HEK293 (cell line): ENCODE data around the gene CELSR3.

Experiments used
- BCL11B ChIP-seq: fragments of 450-650 bp; formaldehyde crosslinking; IDR thresholded peaks from 2 replicates; pipeline ENCODE4 v1.5.1; 2016; ENCODE audit warnings: low read depth, missing biosample characterization, missing genetic modification characterization
- EGR2 ChIP-seq: fragments of 450-650 bp; formaldehyde crosslinking; IDR thresholded peaks from 2 replicates; pipeline ENCODE4 v1.5.1; 2016; ENCODE audit warnings: low read depth, missing biosample characterization, missing genetic modification characterization
- GLIS2 ChIP-seq: fragments of 450-650 bp; formaldehyde crosslinking; IDR thresholded peaks from 2 replicates; pipeline ENCODE4 v1.5.1; 2016; ENCODE audit warnings: missing biosample characterization, missing genetic modification characterization
- HOXC10 ChIP-seq: sonication (generic); formaldehyde crosslinking; IDR thresholded peaks from 2 replicates; pipeline ENCODE4 v1.8.1; 2023; ENCODE audit warnings: mild to moderate bottlenecking, missing genetic modification reagents
- SP7 ChIP-seq: fragments of 450-650 bp; formaldehyde crosslinking; IDR thresholded peaks from 2 replicates; pipeline ENCODE4 v1.5.1; 2016; ENCODE audit warnings: missing biosample characterization, missing genetic modification characterization
- ZFP3 ChIP-seq: fragments of 450-650 bp; formaldehyde crosslinking; IDR thresholded peaks from 2 replicates; pipeline ENCODE4 v1.5.1; 2016; ENCODE audit warnings: low read depth, missing biosample characterization, missing genetic modification characterization
- ZIC2 ChIP-seq: fragments of 450-650 bp; formaldehyde crosslinking; IDR thresholded peaks from 2 replicates; pipeline ENCODE4 v1.5.1; 2016; ENCODE audit warnings: missing biosample characterization, missing genetic modification characterization
- ZNF155 ChIP-seq: fragments of 450-650 bp; formaldehyde crosslinking; IDR thresholded peaks from 2 replicates; pipeline ENCODE4 v1.5.1; 2016; ENCODE audit warnings: missing biosample characterization, missing genetic modification characterization
- ZNF19 ChIP-seq: fragments of 450-650 bp; formaldehyde crosslinking; IDR thresholded peaks from 2 replicates; pipeline ENCODE4; 2016; ENCODE audit warnings: missing biosample characterization, missing genetic modification characterization, low read depth
- ZNF2 ChIP-seq: fragments of 450-650 bp; formaldehyde crosslinking; IDR thresholded peaks from 2 replicates; pipeline ENCODE4 v1.5.1; 2016; ENCODE audit warnings: missing biosample characterization, missing genetic modification characterization
- ZNF266 ChIP-seq: fragments of 450-650 bp; formaldehyde crosslinking; IDR thresholded peaks from 2 replicates; pipeline ENCODE4 v1.5.1; 2016; ENCODE audit warnings: missing biosample characterization, missing genetic modification characterization, low read depth
- ZNF350 ChIP-seq: fragments of 450-650 bp; formaldehyde crosslinking; IDR thresholded peaks from 2 replicates; pipeline ENCODE4 v1.5.0; 2017; ENCODE audit warnings: missing biosample characterization, mild to moderate bottlenecking, missing genetic modification characterization
- ZNF560 ChIP-seq: fragments of 450-650 bp; formaldehyde crosslinking; IDR thresholded peaks from 2 replicates; pipeline ENCODE4 v1.5.1; 2017; ENCODE audit warnings: missing biosample characterization, missing genetic modification characterization, borderline replicate concordance
- ZNF677 ChIP-seq: fragments of 450-650 bp; IDR thresholded peaks from 2 replicates; pipeline ENCODE4 v1.5.0; 2018; ENCODE audit warnings: missing biosample characterization, mild to moderate bottlenecking, missing genetic modification characterization, moderate library complexity
- ZNF701 ChIP-seq: fragments of 450-650 bp; formaldehyde crosslinking; IDR thresholded peaks from 2 replicates; pipeline ENCODE4 v1.5.1; 2016; ENCODE audit warnings: missing biosample characterization, missing genetic modification characterization
- TF ChIP-seq, protein P1 (sequence below): fragments of 450-650 bp; formaldehyde crosslinking; IDR thresholded peaks from 2 replicates; pipeline ENCODE4 v1.5.1; 2016; ENCODE audit warnings: missing biosample characterization, missing genetic modification characterization
- TF ChIP-seq, protein P2 (sequence below): fragments of 450-650 bp; formaldehyde crosslinking; IDR thresholded peaks from 2 replicates; pipeline ENCODE4 v1.5.1; 2016; ENCODE audit warnings: missing biosample characterization, missing genetic modification characterization
- TF ChIP-seq, protein P3 (sequence below): fragments of 450-650 bp; formaldehyde crosslinking; IDR thresholded peaks from 2 replicates; pipeline ENCODE4 v1.5.1; 2016; ENCODE audit warnings: missing biosample characterization, missing genetic modification characterization
- TF ChIP-seq, protein P4 (sequence below): fragments of 450-650 bp; formaldehyde crosslinking; IDR thresholded peaks from 2 replicates; pipeline ENCODE4 v1.5.1; 2016; ENCODE audit warnings: missing biosample characterization, missing genetic modification characterization
- TF ChIP-seq, protein P5 (sequence below): fragments of 450-650 bp; formaldehyde crosslinking; IDR thresholded peaks from 2 replicates; pipeline ENCODE4 v1.5.1; 2017; ENCODE audit warnings: missing biosample characterization, missing genetic modification characterization
- TF ChIP-seq, protein P6 (sequence below): fragments of 450-650 bp; formaldehyde crosslinking; IDR thresholded peaks from 2 replicates; pipeline ENCODE4 v1.5.1; 2016; ENCODE audit warnings: missing biosample characterization, missing genetic modification characterization
- TF ChIP-seq, protein P7 (sequence below): fragments of 450-650 bp; formaldehyde crosslinking; IDR thresholded peaks from 2 replicates; pipeline ENCODE4 v1.5.1; 2016; ENCODE audit warnings: missing biosample characterization, missing genetic modification characterization

CELSR3 gene

DNA sequence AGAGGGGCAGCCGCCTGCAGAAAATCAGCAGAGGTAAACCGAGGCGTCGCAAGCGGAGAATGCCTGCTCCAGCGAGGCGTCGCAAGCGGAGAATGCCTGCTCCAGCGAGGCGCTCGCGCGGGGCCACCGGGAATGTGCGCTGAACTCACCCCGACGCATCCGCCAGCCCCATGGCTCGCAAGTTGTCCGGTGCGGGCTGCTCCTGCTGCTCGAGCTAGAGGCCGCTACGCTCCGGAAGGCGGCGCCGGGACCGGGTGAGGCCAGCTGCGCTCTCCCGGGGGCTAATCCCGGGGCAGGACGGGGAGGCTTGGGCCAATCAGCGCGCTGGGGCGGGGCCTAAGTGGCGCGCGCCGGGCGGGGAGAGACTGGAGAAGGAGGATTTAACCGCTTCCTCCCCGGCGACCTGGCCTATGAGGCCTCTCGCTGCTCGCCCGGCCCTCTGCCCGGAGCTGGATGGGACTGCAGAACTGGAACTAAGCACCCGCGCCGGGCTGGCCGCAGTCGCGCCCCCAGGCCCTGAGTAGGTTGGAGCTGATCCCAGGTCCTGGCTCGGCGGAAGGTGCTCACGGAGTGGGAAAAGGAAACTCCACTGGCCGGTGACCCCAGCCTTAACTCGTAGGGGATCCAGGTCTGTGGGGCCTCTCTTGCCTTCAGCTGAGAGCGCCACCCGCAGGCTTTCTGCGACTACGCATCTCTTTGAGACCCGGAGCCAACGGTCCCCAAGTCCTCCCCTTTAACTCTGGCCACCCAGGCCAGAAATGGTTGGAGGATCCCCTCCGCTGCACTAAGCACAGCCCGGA lies 27.3 kb downstream of the CELSR3 start, which contains the start of gene SLC26A6 (continued):
- TF ChIP-seq, protein P1, sequence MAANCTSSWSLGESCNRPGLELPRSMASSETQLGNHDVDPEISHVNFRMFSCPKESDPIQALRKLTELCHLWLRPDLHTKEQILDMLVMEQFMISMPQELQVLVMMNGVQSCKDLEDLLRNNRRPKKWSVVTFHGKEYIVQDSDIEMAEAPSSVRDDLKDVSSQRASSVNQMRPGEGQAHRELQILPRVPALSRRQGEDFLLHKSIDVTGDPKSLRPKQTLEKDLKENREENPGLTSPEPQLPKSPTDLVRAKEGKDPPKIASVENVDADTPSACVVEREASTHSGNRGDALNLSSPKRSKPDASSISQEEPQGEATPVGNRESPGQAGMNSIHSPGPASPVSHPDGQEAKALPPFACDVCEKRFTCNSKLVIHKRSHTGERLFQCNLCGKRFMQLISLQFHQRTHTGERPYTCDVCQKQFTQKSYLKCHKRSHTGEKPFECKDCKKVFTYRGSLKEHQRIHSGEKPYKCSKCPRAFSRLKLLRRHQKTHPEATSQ (tag by site-specific recombination), result no peak
- TF ChIP-seq, protein P2, sequence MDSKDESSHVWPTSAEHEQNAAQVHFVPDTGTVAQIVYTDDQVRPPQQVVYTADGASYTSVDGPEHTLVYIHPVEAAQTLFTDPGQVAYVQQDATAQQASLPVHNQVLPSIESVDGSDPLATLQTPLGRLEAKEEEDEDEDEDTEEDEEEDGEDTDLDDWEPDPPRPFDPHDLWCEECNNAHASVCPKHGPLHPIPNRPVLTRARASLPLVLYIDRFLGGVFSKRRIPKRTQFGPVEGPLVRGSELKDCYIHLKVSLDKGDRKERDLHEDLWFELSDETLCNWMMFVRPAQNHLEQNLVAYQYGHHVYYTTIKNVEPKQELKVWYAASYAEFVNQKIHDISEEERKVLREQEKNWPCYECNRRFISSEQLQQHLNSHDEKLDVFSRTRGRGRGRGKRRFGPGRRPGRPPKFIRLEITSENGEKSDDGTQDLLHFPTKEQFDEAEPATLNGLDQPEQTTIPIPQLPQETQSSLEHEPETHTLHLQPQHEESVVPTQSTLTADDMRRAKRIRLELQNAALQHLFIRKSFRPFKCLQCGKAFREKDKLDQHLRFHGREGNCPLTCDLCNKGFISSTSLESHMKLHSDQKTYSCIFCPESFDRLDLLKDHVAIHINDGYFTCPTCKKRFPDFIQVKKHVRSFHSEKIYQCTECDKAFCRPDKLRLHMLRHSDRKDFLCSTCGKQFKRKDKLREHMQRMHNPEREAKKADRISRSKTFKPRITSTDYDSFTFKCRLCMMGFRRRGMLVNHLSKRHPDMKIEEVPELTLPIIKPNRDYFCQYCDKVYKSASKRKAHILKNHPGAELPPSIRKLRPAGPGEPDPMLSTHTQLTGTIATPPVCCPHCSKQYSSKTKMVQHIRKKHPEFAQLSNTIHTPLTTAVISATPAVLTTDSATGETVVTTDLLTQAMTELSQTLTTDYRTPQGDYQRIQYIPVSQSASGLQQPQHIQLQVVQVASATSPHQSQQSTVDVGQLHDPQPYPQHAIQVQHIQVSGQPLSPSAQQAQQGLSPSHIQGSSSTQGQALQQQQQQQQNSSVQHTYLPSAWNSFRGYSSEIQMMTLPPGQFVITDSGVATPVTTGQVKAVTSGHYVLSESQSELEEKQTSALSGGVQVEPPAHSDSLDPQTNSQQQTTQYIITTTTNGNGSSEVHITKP, result peak; percentile 85
- TF ChIP-seq BCL11B (tag by site-specific recombination) (peak; percentile 90), ZNF266 (tag by site-specific recombination) (no peak), ZNF155 (no peak), ZNF677 (tag by site-specific recombination) (no peak), ZNF701 (no peak), ZNF2 (tag by site-specific recombination) (0 out of 2 replicates have a peak, but pooled peaks have one; percentile 35), ZNF350 (tag by site-specific recombination) (no peak), ZFP3 (tag by site-specific recombination) (no peak), ZNF19 (tag by site-specific recombination) (no peak), SP7 (tag by site-specific recombination) (peak; percentile 21; the same call in 1 of the 2 replicates), ZNF560 (tag by site-specific recombination) (no peak), HOXC10 (CRISPR knock-in tag) (no peak), GLIS2 (peak; percentile 91), EGR2 (no peak), ZIC2 (tag by site-specific recombination) (no peak; the same call in none of the 2 replicates)
- TF ChIP-seq, protein P3, sequence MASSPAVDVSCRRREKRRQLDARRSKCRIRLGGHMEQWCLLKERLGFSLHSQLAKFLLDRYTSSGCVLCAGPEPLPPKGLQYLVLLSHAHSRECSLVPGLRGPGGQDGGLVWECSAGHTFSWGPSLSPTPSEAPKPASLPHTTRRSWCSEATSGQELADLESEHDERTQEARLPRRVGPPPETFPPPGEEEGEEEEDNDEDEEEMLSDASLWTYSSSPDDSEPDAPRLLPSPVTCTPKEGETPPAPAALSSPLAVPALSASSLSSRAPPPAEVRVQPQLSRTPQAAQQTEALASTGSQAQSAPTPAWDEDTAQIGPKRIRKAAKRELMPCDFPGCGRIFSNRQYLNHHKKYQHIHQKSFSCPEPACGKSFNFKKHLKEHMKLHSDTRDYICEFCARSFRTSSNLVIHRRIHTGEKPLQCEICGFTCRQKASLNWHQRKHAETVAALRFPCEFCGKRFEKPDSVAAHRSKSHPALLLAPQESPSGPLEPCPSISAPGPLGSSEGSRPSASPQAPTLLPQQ (tag by site-specific recombination), result peak; percentile 51; the same call in 1 of the 2 replicates
- TF ChIP-seq, protein P4, sequence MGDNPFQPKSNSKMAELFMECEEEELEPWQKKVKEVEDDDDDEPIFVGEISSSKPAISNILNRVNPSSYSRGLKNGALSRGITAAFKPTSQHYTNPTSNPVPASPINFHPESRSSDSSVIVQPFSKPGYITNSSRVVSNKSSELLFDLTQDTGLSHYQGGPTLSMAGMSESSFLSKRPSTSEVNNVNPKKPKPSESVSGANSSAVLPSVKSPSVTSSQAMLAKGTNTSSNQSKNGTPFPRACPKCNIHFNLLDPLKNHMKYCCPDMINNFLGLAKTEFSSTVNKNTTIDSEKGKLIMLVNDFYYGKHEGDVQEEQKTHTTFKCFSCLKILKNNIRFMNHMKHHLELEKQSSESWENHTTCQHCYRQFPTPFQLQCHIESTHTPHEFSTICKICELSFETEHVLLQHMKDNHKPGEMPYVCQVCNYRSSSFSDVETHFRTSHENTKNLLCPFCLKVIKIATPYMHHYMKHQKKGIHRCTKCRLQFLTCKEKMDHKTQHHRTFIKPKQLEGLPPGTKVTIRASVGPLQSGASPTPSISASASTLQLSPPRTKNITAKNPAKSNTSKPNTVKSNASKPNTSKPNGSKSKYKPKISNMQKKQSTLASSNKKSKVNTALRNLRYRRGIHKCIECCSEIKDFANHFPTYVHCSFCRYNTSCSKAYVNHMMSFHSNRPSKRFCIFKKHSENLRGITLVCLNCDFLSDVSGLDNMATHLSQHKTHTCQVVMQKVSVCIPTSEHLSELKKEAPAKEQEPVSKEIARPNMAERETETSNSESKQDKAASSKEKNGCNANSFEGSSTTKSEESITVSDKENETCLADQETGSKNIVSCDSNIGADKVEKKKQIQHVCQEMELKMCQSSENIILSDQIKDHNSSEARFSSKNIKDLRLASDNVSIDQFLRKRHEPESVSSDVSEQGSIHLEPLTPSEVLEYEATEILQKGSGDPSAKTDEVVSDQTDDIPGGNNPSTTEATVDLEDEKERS (tag by site-specific recombination), result no peak
- TF ChIP-seq, protein P5, sequence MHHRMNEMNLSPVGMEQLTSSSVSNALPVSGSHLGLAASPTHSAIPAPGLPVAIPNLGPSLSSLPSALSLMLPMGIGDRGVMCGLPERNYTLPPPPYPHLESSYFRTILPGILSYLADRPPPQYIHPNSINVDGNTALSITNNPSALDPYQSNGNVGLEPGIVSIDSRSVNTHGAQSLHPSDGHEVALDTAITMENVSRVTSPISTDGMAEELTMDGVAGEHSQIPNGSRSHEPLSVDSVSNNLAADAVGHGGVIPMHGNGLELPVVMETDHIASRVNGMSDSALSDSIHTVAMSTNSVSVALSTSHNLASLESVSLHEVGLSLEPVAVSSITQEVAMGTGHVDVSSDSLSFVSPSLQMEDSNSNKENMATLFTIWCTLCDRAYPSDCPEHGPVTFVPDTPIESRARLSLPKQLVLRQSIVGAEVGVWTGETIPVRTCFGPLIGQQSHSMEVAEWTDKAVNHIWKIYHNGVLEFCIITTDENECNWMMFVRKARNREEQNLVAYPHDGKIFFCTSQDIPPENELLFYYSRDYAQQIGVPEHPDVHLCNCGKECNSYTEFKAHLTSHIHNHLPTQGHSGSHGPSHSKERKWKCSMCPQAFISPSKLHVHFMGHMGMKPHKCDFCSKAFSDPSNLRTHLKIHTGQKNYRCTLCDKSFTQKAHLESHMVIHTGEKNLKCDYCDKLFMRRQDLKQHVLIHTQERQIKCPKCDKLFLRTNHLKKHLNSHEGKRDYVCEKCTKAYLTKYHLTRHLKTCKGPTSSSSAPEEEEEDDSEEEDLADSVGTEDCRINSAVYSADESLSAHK (tag by site-specific recombination), result no peak
- TF ChIP-seq, protein P6, sequence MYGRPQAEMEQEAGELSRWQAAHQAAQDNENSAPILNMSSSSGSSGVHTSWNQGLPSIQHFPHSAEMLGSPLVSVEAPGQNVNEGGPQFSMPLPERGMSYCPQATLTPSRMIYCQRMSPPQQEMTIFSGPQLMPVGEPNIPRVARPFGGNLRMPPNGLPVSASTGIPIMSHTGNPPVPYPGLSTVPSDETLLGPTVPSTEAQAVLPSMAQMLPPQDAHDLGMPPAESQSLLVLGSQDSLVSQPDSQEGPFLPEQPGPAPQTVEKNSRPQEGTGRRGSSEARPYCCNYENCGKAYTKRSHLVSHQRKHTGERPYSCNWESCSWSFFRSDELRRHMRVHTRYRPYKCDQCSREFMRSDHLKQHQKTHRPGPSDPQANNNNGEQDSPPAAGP, result no peak; the same call in 1 of the 2 replicates
- TF ChIP-seq, protein P7, sequence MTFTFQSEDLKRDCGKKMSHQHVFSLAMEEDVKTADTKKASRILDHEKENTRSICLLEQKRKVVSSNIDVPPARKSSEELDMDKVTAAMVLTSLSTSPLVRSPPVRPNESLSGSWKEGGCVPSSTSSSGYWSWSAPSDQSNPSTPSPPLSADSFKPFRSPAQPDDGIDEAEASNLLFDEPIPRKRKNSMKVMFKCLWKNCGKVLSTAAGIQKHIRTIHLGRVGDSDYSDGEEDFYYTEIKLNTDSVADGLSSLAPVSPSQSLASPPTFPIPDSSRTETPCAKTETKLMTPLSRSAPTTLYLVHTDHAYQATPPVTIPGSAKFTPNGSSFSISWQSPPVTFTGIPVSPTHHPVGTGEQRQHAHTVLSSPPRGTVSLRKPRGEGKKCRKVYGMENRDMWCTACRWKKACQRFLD (tag by site-specific recombination), result no peak
